Upper lobe of right lung (tissue), 1 donor: ENCODE data around the gene BLCAP. TPM values are rescaled to one million over a fixed set of nuclear protein-coding genes. Genes with fewer than 3 reads are reported as not detected.
"Not testable (repeated sequence)": the region's sequence is repeated elsewhere in the genome, so short reads cannot be mapped to it uniquely, and the experiment has no call there.

Source experiments
- ATAC-seq: fragments of 200-7000 bp; cut with Tn5 transposase; one replicate; pipeline ENCODE4 v1.9.1; 2020; ENCODE audit warnings: mild to moderate bottlenecking, moderate library complexity
- DNase-seq: peaks from one replicate; pipeline ENCODE4 v3.0.0-alpha.2; 2020
- H3K27ac ChIP-seq: fragments of 200-600 bp; one replicate; pipeline ENCODE4 v1.8.0; 2022
- H3K27me3 ChIP-seq: fragments of 200-600 bp; one replicate; pipeline ENCODE4 v1.8.0; 2022; ENCODE audit warnings: mild to moderate bottlenecking
- H3K36me3 ChIP-seq: fragments of 200-600 bp; one replicate; pipeline ENCODE4 v1.8.0; 2022
- H3K4me1 ChIP-seq: fragments of 200-600 bp; one replicate; pipeline ENCODE4 v1.8.0; 2022
- H3K4me3 ChIP-seq: fragments of 200-600 bp; one replicate; pipeline ENCODE4 v1.8.0; 2022; ENCODE audit warnings: mild to moderate bottlenecking
- H3K9me3 ChIP-seq: fragments of 200-600 bp; one replicate; pipeline ENCODE4 v1.8.0; 2022
- intact Hi-C: fragments of 100-400 bp; cut with DNase I; formaldehyde crosslinking; loops from one replicate; pipeline ENCODE4 v1.11.0; 2022
- total RNA-seq: library from RNA; stranded (reverse); fragmentation: NEBNext Ultra II Directional; extraction: Animal tissue kit (Norgen Biotek cat#: 25700); gene quantifications from one replicate; pipeline ENCODE4 v1.2.1, GENCODE V29; 2021
- TF ChIP-seq, protein P1 (sequence below): fragments of 200-600 bp; IDR thresholded peaks from one replicate; pipeline ENCODE4 v1.8.0; 2022; ENCODE audit warnings: antibody characterized with exemption
- donor health status: DM: no; HTN: yes; CAD: no; lungs with severe emphysema.

The BLCAP gene
- total RNA-seq, 1 donor from 2014 or later: 74.8 TPM

- Histone ChIP-seq H3K4me3 (no peak overlapping the region), H3K9me3 (no peaks in the 10 kb centered on the region), H3K27ac (no peak overlapping the region), H3K4me1 (no peaks in the 10 kb centered on the region), H3K27me3 (peaks cover 26% of the 10 kb centered on the region), H3K36me3 (no peaks in the 10 kb centered on the region)
- intact Hi-C loops: no loop called here
- no peak for ATAC-seq
- DNase-seq: no peak
- TF ChIP-seq, protein P1, sequence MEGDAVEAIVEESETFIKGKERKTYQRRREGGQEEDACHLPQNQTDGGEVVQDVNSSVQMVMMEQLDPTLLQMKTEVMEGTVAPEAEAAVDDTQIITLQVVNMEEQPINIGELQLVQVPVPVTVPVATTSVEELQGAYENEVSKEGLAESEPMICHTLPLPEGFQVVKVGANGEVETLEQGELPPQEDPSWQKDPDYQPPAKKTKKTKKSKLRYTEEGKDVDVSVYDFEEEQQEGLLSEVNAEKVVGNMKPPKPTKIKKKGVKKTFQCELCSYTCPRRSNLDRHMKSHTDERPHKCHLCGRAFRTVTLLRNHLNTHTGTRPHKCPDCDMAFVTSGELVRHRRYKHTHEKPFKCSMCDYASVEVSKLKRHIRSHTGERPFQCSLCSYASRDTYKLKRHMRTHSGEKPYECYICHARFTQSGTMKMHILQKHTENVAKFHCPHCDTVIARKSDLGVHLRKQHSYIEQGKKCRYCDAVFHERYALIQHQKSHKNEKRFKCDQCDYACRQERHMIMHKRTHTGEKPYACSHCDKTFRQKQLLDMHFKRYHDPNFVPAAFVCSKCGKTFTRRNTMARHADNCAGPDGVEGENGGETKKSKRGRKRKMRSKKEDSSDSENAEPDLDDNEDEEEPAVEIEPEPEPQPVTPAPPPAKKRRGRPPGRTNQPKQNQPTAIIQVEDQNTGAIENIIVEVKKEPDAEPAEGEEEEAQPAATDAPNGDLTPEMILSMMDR: no peak
These were observed 33.0 kb upstream of the BLCAP start for GRCh38 chr20:37560629-37561028.

GRCh38 chr20:37559312-37560027 is 31.8 kb upstream of the BLCAP start:
- no peak overlapping the region for H3K27ac ChIP-seq
- H3K36me3 ChIP-seq: no peaks in the 10 kb centered on the region
- H3K4me1 ChIP-seq: no peaks in the 10 kb centered on the region
- ATAC-seq (no peak), DNase-seq (no peak)
- H3K27me3 ChIP-seq: peaks cover 17% of the 10 kb centered on the region
- TF ChIP-seq, protein P1: no peak
- intact Hi-C loops: no loop called here
- H3K4me3 ChIP-seq: no peak overlapping the region
- no peaks in the 10 kb centered on the region for H3K9me3 ChIP-seq

DNA sequence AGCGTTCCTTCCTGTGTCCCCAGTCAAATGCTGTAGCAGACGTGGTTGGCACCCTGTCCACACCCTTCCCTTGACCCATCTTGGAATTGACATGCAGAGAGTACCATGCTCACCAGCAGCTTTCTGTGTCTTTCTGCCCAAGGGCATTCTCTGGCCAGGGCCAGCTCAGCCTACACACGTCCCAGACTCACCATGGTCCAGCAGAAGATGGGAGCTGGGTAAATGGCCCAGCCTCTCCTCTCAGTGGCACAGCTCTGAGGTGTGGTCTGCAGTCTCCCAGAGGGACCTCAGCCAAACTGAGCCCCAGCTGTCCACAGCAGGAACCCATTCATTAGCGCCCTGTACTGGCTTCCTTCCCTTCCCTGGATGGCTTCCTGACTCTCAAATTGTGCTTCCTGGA is 31.1 kb upstream of the BLCAP start:
- intact Hi-C loops: no loop called here
- ATAC-seq (peak; percentile 23), DNase-seq (no peak)
- TF ChIP-seq, protein P1: no peak
- Histone ChIP-seq H3K4me3 (no peak overlapping the region), H3K36me3 (no peaks in the 10 kb centered on the region), H3K27me3 (peaks cover 11% of the 10 kb centered on the region), H3K9me3 (no peaks in the 10 kb centered on the region), H3K27ac (no peak overlapping the region), H3K4me1 (no peaks in the 10 kb centered on the region)

DNA sequence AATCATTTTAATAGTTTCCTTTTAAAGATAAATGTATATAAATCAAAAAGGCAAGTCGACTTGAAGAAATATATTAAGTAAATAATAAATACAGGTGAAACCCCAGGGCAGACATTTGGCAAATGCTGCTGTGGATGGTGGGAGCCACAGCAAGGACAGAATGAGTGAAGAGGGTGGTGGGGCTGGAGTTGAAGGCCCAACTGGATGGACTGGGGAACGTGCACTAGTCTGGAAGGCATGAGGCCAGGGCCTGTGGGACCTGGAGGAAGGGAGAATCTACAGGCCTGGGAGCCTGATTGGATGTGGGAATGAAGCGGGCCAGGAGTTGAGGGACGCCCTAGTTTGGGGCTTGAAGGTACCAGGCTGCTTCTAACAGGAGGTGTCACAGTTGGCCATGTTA is 30.6 kb upstream of the BLCAP start:
- H3K36me3 ChIP-seq: no peaks in the 10 kb centered on the region
- DNase-seq (no peak), ATAC-seq (no peak)
- H3K27me3 ChIP-seq: peaks cover 6% of the 10 kb centered on the region
- H3K4me3 ChIP-seq: no peak overlapping the region
- H3K27ac ChIP-seq: no peak overlapping the region
- no peaks in the 10 kb centered on the region for H3K9me3 ChIP-seq
- H3K4me1 ChIP-seq: no peaks in the 10 kb centered on the region
- TF ChIP-seq, protein P1: no peak
- intact Hi-C loops: no loop called here

DNA sequence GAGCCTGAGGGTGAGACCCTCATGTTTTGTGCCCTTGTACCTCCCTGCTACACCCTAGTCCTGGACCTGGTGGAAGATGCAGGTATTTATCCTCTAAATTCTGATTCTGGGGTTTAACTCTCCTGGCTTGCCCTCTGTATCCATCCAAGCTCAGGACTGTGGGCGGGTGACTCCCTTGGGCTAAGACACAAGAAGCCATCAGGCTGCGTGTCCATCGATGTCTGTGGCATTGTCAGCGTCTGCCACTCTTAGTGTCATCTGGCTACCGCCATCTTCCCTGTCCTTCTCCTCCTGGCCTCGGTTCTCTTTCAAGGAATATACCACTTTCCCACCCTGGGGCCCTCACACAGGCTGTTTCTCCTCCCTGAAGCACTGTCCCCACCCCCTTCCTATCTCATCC is 28.9 kb upstream of the BLCAP start:
- no peak for ATAC-seq
- H3K9me3 ChIP-seq: no peaks in the 10 kb centered on the region
- TF ChIP-seq, protein P1: no peak
- H3K27me3 ChIP-seq: no peaks in the 10 kb centered on the region
- H3K27ac ChIP-seq: no peak overlapping the region
- H3K4me3 ChIP-seq: no peak overlapping the region
- H3K36me3 ChIP-seq: no peaks in the 10 kb centered on the region
- H3K4me1 ChIP-seq: no peaks in the 10 kb centered on the region
- intact Hi-C loops: no loop called here
- DNase-seq: no peak

DNA sequence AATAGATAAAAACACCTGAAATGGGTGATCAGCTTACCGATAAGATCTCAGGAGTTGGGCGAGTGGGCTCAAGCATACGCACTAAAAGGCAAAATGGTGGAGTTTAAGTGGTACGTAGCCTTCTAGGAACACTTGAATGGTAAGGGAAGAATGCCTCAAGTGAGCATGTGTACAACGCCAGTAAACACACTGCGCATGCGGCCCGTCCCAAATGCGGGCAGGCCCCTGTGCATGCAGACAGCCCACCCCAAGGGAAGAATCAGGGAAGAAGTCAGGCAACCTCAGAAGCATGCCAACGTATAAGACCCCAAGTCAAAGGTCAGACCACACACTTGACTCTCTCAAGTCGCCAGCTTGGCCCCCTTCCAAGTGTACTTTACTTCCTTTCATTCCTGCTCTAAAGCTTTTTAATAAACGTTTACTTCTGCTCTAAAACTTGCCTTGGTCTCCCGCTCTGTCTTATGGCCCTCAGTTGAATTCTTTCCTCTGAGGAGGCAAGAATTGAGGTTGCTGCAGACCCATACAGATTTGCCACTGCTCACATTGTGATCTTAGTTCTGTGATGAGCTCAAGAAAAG is 27.1 kb upstream of the BLCAP start:
- ATAC-seq, H3K27ac ChIP-seq, H3K4me1 ChIP-seq, H3K27me3 ChIP-seq, DNase-seq, intact Hi-C loops, H3K36me3 ChIP-seq, H3K9me3 ChIP-seq: not testable (repeated sequence)
- H3K4me3 ChIP-seq: peak overlapping the region; percentile 23
